ENCODE measurements around the gene NAA60. TPM values are rescaled to one million over a fixed set of nuclear protein-coding genes. Genes with fewer than 3 reads are reported as not detected.
A peak's percentile ranks its signal among the peaks of the same experiment; 100 is the strongest.

NAA60 gene
- polyA plus RNA-seq (2013, experiment 1 of 2): 54.4 TPM
- polyA plus RNA-seq (2013, experiment 2 of 2): 43.7 TPM

DNA sequence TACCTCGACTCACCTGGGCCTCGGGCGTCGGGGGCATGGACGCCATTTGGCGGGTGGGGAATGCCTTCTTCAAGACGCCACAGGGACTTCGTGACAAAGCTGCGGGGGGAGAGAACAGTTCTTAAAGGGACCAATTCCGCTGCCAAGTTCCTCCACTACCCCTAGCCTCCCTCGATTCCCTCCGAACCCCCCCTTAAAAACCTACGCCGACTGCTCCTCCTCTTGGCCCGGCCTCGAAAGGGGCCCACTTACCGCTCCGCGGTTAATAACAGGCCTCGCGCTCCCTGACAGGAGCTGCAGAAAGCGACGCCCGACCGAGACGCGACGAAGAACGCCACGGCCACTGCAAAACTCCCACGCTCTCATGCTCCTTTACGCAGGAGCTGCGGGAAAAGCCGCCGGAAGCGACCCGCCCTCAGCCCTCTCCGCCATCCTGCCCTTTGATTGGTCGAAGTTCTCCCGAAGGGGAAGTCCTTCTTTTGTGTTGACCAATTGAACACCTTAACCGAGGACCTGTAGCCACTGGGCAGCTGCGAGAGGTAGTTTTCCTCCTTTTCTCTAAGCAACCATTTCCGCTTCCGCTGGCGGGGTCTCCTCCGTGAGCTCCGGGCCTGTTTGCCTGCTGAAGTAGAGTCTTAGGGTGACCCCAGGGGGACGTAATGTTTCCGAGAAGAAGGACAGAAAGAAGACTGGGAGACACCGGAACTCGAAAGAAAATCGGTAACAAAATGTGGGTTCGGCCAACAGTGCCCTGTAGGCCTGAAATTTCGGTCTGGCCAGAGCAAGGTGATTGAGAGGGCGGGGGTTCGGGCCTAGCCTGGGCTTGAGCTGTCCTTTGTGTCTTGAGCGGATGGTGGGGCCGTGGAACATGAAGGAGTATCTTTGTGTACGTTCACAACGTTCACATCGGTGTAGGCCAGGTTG, at the start of gene NAA60, which contains the start of gene ZNF597:
Gene NAA60, plus strand, starts transcription at position 573 of the 924 bp plus-strand sequence. CDS start 32,548 bp downstream, outside the sequence.
Gene ZNF597, minus strand, starts transcription at position 397 of the 924 bp plus-strand sequence. Its CDS starts 351 bp downstream, at position 46.
- Histone ChIP-seq H3K27ac (ENCODE audit: low read depth, low read length, severe bottlenecking) (peak within 1 kb of the TSS; percentile 85), H3K36me3 (ENCODE audit: control insufficient read depth, insufficient read depth, low read length) (peaks cover 20% of the 10 kb centered on the region), H3K4me3 (ENCODE audit: extremely low read depth, insufficient read depth, low read length, poor library complexity, severe bottlenecking) (peak within 1 kb of the TSS; percentile 64), H3K4me1 (ENCODE audit: control insufficient read depth, insufficient read depth, low read length, poor library complexity, severe bottlenecking) (peaks cover 3% of the 10 kb centered on the region), H3K9me3 (ENCODE audit: control insufficient read depth, low read length) (peaks cover 9% of the 10 kb centered on the region)
- 48 to 49% methylated on average over 46 to 58 of the region's 61 CpGs for WGBS, 2 experiments (ENCODE audit: insufficient coverage in 2 of 2)

DNA sequence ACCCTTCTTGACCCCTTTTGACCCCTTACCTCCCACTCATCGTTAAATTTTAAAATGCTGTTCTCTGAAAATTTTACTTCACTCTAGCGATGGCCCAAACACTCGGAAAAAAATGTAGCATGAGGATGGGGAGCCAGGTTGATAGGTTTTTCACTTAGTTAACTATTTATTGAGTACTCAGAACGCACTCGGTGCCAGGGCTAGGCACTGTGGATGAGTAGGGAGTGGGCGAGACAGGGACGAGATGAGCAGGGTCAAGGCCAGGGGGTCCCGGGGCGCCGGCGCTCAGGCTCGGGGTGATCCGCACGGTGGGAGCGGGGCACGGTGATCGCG, 43.1 kb upstream of the NAA60 start:
- H3K36me3 ChIP-seq (ENCODE audit: control insufficient read depth, insufficient read depth, low read length): peaks cover 59% of the 10 kb centered on the region
- H3K9me3 ChIP-seq (ENCODE audit: control insufficient read depth, low read length): peaks cover 18% of the 10 kb centered on the region
- no peaks in the 10 kb centered on the region for H3K4me1 ChIP-seq (ENCODE audit: control insufficient read depth, insufficient read depth, low read length, poor library complexity, severe bottlenecking)
- peak overlapping the region; percentile 91 for H3K4me3 ChIP-seq (ENCODE audit: extremely low read depth, insufficient read depth, low read length, poor library complexity, severe bottlenecking)
- 0 to 1% methylated on average over 15 of the region's 18 CpGs for WGBS, 2 experiments (ENCODE audit: insufficient coverage in 2 of 2)
- H3K27ac ChIP-seq (ENCODE audit: low read depth, low read length, severe bottlenecking): peak overlapping the region; percentile 80

DNA sequence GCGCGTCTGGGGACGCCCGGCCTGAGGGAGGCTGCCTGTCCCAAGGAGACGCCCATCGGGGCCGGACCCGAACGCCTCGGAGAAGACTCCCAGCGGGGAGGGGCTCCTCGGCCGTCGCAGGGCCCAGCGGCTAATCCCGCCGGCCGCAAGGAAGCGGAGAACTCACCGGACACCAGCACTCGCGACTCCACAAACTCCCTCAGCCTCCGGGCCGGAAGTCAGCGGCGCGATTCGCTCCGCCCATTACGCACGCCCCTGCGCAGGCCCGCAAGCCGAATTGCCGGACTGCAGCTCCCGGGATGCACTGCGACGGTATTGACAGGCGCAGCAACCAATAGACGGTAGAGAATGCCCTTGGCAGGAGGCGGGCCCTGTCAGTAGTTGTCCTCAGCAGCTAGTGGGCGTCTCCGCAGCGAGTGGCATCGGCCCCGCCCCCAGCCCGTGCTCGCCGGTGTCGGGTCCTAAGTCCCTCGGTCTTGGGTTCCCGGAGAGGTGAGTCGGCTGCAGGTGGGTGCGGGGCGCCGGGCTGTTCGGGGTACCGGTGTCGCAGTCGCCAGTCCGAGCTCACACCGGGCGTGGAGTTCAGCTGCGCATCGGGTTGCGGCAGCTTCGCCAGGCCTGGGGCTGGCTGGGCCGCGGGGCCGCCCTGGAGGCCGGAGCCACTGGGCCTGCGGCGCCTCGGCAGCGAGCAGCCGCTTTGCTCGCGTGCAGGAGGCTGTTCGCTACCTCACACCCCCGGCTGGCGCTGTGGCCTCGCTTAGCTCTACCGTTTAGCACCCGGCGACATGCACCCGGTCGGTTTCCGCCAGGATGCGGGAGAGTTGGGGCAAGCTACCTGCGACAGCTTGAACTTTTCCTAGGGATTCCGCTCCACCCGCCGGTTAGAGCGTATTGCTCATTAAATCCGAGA, 42.4 kb upstream of the NAA60 start, which contains the start of the genes ZNF174 and ZSCAN32:
Gene ZNF174, plus strand, starts transcription at position 437 of the 910 bp plus-strand sequence. CDS start 790 bp downstream, outside the sequence.
Gene ZSCAN32, minus strand, starts transcription at position 226 of the 910 bp plus-strand sequence. CDS start 3,447 bp downstream, outside the sequence.
- no peaks in the 10 kb centered on the region for H3K4me1 ChIP-seq (ENCODE audit: control insufficient read depth, insufficient read depth, low read length, poor library complexity, severe bottlenecking)
- peaks cover 24% of the 10 kb centered on the region for H3K9me3 ChIP-seq (ENCODE audit: control insufficient read depth, low read length)
- 0 to 1% methylated on average over 90 to 95 of the region's 95 CpGs for WGBS, 2 experiments (ENCODE audit: insufficient coverage in 2 of 2)
- H3K4me3 ChIP-seq (ENCODE audit: extremely low read depth, insufficient read depth, low read length, poor library complexity, severe bottlenecking): peak within 1 kb of the TSS; percentile 91
- peak within 1 kb of the TSS; percentile 80 for H3K27ac ChIP-seq (ENCODE audit: low read depth, low read length, severe bottlenecking)
- H3K36me3 ChIP-seq (ENCODE audit: control insufficient read depth, insufficient read depth, low read length): peaks cover 61% of the 10 kb centered on the region

DNA sequence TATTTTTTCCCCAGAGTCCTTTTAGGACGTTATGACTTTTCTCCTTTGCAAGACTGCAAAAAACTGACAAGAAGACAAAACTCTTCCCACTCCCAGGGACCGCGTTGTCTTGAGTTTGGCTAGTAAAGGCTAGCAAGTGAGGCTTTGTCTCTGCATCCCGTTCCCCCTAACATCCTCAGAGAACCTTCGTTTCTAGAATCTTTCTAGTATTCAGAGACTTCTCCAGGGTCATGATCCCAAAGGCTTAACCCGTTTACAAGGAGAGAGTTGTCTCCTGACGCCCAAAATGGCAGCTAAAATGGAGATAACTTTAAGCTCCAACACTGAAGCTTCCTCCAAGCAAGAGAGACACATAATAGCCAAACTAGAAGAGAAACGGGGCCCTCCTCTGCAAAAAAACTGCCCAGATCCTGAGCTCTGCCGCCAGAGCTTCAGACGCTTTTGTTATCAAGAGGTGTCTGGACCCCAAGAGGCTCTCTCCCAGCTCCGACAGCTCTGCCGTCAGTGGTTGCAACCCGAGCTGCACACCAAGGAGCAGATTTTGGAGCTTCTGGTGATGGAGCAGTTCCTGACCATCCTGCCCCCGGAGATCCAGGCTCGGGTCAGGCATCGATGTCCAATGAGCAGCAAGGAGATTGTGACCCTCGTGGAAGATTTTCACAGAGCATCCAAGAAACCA, 41.6 kb upstream of the NAA60 start:
- 15 to 39% methylated on average over 10 to 14 of the region's 17 CpGs for WGBS, 2 experiments (ENCODE audit: insufficient coverage in 2 of 2)
- peaks cover 31% of the 10 kb centered on the region for H3K9me3 ChIP-seq (ENCODE audit: control insufficient read depth, low read length)
- peak overlapping the region; percentile 91 for H3K4me3 ChIP-seq (ENCODE audit: extremely low read depth, insufficient read depth, low read length, poor library complexity, severe bottlenecking)
- H3K36me3 ChIP-seq (ENCODE audit: control insufficient read depth, insufficient read depth, low read length): peaks cover 61% of the 10 kb centered on the region
- H3K27ac ChIP-seq (ENCODE audit: low read depth, low read length, severe bottlenecking): peak overlapping the region; percentile 52
- H3K4me1 ChIP-seq (ENCODE audit: control insufficient read depth, insufficient read depth, low read length, poor library complexity, severe bottlenecking): no peaks in the 10 kb centered on the region

DNA sequence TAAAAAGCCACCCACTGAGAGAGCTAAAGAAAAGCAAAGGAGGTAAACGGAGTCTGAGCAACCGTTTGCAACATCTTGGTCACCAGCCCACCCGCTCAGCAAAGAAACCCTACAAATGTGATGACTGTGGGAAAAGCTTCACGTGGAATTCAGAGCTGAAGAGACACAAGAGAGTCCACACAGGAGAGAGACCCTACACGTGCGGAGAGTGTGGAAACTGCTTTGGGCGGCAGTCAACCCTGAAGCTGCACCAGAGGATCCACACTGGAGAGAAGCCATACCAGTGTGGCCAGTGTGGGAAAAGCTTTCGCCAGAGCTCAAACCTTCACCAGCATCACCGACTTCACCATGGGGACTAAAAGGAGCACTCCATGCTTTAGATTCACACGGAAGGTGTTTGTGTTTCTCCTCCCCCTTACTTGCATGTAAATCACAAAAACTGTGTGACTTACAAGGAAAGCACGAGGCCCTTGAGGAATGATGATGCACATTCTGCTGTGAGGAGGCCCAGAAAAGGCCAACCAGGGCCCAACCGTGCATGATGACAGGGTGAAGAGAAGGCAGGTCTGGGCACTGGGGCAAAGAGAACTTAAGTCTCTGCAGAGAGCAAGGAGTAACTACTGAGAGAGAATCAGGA, 34.8 kb upstream of the NAA60 start:
- no peak overlapping the region for H3K4me3 ChIP-seq (ENCODE audit: extremely low read depth, insufficient read depth, low read length, poor library complexity, severe bottlenecking)
- WGBS, 2 experiments (ENCODE audit: insufficient coverage in 2 of 2): 91 to 97% methylated on average over 12 of the region's 12 CpGs
- H3K36me3 ChIP-seq (ENCODE audit: control insufficient read depth, insufficient read depth, low read length): peaks cover 77% of the 10 kb centered on the region
- H3K9me3 ChIP-seq (ENCODE audit: control insufficient read depth, low read length): peaks cover 77% of the 10 kb centered on the region
- no peaks in the 10 kb centered on the region for H3K4me1 ChIP-seq (ENCODE audit: control insufficient read depth, insufficient read depth, low read length, poor library complexity, severe bottlenecking)
- H3K27ac ChIP-seq (ENCODE audit: low read depth, low read length, severe bottlenecking): no peak overlapping the region

DNA sequence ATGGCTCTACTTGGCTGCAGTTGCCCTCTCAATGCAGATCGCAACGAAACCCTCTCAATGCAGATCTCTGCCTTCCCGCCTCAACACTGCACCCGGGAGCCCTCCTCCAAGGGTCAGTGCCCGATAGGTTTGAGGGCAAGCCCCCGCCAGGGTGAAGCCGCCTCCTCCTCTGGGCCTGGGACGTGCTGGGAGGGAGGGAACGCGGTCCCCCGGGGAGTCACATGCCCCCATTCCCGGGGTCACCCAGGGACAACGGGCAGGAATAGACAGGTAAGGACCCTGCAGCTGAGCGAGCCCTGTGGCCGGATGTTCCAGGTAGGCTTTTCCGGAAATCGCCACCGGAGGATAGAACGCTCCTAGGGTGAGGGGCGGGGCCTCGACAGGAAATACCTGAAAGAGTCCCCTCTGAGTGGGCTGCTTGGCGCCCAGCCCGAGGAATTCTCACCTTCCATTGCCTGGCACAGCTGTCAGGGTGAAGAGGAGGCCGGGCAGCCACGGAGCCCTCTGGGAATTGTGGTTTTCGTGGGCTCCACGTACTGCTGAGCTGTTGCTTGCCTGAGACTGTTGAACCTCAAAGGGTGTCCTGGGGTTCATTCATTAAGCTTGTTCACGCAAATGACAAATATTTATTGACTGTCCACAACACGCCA, 29.6 kb upstream of the NAA60 start:
- Histone ChIP-seq H3K36me3 (ENCODE audit: control insufficient read depth, insufficient read depth, low read length) (peaks cover 26% of the 10 kb centered on the region), H3K4me3 (ENCODE audit: extremely low read depth, insufficient read depth, low read length, poor library complexity, severe bottlenecking) (no peak overlapping the region), H3K27ac (ENCODE audit: low read depth, low read length, severe bottlenecking) (no peak overlapping the region), H3K9me3 (ENCODE audit: control insufficient read depth, low read length) (peaks cover 42% of the 10 kb centered on the region), H3K4me1 (ENCODE audit: control insufficient read depth, insufficient read depth, low read length, poor library complexity, severe bottlenecking) (no peaks in the 10 kb centered on the region)
- WGBS, 2 experiments (ENCODE audit: insufficient coverage in 2 of 2): 90 to 93% methylated on average over 24 to 27 of the region's 29 CpGs

DNA sequence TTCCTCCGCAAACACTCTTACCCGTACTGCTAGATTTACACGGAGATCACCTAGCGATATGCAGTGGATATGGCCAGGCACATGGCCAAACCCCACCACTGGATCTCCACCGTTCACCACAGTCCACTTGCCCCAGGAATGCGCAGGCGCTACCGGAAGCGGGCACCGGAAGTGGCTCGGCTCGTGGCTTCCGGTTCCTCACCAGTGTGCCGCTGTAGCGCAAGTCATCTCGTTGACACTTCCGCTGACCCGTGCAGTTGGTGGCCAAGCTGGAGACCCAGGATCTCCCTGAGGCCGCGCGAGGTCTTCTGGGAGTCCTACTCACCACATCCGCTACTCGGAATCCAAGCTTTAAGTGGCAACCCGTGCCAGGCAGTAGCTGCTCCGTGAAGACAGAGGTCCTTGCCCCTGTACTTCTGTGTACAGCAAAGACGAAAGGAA, 11.7 kb upstream of the NAA60 start:
- no peak overlapping the region for H3K4me3 ChIP-seq (ENCODE audit: extremely low read depth, insufficient read depth, low read length, poor library complexity, severe bottlenecking)
- 95 to 96% methylated on average over 26 of the region's 26 CpGs for WGBS, 2 experiments (ENCODE audit: insufficient coverage in 2 of 2)
- H3K27ac ChIP-seq (ENCODE audit: low read depth, low read length, severe bottlenecking): no peak overlapping the region
- no peaks in the 10 kb centered on the region for H3K4me1 ChIP-seq (ENCODE audit: control insufficient read depth, insufficient read depth, low read length, poor library complexity, severe bottlenecking)
- H3K9me3 ChIP-seq (ENCODE audit: control insufficient read depth, low read length): no peaks in the 10 kb centered on the region
- peaks cover 6% of the 10 kb centered on the region for H3K36me3 ChIP-seq (ENCODE audit: control insufficient read depth, insufficient read depth, low read length)

DNA sequence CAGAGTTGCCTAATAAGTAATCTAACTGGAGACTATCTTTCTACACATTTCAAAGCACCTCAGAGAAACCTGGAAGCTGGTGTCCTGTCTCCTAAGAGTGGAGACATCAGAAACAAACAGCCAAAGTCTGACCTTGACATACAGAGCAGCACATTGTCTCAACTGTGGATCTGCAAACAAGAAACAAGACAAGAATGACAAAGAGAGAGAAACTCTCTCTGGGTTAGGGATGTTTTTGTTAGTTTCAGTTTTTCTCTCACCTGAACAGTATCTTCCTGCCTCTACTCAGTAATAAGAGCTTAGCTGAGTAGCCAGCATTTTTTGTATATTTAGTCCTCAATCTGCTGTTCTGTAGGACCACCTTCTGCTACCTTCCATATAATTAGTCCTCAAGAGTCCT, 9.1 kb upstream of the NAA60 start:
- Histone ChIP-seq H3K4me1 (ENCODE audit: control insufficient read depth, insufficient read depth, low read length, poor library complexity, severe bottlenecking) (no peaks in the 10 kb centered on the region), H3K9me3 (ENCODE audit: control insufficient read depth, low read length) (no peaks in the 10 kb centered on the region), H3K36me3 (ENCODE audit: control insufficient read depth, insufficient read depth, low read length) (peaks cover 14% of the 10 kb centered on the region), H3K27ac (ENCODE audit: low read depth, low read length, severe bottlenecking) (no peak overlapping the region), H3K4me3 (ENCODE audit: extremely low read depth, insufficient read depth, low read length, poor library complexity, severe bottlenecking) (no peak overlapping the region)

DNA sequence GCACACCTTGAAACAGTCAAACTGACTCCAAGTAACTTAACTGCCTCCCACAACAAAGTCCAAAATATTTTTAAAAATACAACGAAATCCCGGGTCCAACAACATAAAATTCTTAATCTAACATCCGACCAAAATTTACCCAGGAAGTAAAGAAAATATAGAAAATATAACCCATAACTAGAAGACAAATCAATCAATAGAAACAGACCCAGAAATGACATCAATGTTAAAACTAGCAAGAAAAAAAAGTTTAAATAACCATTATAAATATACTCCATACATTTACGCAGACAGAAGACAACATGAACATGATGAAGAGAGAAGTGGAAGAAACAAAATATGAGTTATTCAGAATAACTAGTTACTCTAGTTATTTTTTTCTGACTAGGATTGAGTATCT, 3.8 kb upstream of the NAA60 start:
- H3K4me3 ChIP-seq (ENCODE audit: extremely low read depth, insufficient read depth, low read length, poor library complexity, severe bottlenecking): no peak overlapping the region
- H3K36me3 ChIP-seq (ENCODE audit: control insufficient read depth, insufficient read depth, low read length): peaks cover 22% of the 10 kb centered on the region
- no CpG with 5 or more reads among the region's 4 CpGs for WGBS, 2 experiments (ENCODE audit: insufficient coverage in 2 of 2)
- H3K4me1 ChIP-seq (ENCODE audit: control insufficient read depth, insufficient read depth, low read length, poor library complexity, severe bottlenecking): peaks cover 3% of the 10 kb centered on the region
- no peak overlapping the region for H3K27ac ChIP-seq (ENCODE audit: low read depth, low read length, severe bottlenecking)
- H3K9me3 ChIP-seq (ENCODE audit: control insufficient read depth, low read length): peaks cover 9% of the 10 kb centered on the region
